ENCODE data around the gene MAGEA2B.
"Not testable (repeated sequence)": the region's sequence is repeated elsewhere in the genome, so short reads cannot be mapped to it uniquely, and the experiment has no call there.

MAGEA2B gene, protein sequence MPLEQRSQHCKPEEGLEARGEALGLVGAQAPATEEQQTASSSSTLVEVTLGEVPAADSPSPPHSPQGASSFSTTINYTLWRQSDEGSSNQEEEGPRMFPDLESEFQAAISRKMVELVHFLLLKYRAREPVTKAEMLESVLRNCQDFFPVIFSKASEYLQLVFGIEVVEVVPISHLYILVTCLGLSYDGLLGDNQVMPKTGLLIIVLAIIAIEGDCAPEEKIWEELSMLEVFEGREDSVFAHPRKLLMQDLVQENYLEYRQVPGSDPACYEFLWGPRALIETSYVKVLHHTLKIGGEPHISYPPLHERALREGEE

DNA sequence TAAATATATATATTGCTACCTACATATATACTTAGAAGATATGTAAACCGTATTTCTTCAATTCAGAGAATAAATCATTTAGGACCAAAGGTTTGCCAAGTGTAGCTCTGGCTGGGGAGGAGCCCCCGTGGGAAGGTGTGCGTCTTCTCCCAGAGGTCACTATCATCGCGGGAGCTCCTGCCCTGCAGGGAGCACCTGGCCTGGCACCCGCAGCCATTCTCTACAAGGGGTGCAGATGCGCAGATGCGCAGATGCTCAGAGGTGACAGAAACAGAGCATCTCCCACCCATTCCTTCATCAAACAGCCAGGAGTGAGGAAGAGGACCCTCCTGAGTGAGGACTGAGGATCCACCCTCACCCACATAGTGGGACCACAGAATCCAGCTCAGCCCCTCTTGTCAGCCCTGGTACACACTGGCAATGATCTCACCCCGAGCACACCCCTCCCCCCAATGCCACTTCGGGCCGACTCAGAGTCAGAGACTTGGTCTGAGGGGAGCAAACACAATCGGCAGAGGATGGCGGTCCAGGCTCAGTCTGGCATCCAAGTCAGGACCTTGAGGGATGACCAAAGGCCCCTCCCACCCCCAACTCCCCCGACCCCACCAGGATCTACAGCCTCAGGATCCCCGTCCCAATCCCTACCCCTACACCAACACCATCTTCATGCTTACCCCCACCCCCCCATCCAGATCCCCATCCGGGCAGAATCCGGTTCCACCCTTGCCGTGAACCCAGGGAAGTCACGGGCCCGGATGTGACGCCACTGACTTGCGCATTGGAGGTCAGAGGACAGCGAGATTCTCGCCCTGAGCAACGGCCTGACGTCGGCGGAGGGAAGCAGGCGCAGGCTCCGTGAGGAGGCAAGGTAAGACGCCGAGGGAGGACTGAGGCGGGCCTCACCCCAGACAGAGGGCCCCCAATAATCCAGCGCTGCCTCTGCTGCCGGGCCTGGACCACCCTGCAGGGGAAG is at the start of gene MAGEA2B:
MAGEA2B (plus strand) TSS at position 814 of the 973 bp plus-strand sequence. CDS start 2,479 bp downstream, outside the sequence.
- not testable (repeated sequence) for H3K27me3 ChIP-seq (replicated peaks; ENCODE audit: control insufficient read depth, insufficient read depth, low read length); DNase-seq (ENCODE audit: extremely low read depth, insufficient read length); H3K36me3 ChIP-seq (ENCODE audit: control insufficient read depth, insufficient read depth, low read length); H3K4me3 ChIP-seq (replicated peaks; ENCODE audit: low read depth, low read length)

GRCh38 chrX:152674135-152674534 is 40.3 kb upstream of the MAGEA2B start:
- DNase-seq (ENCODE audit: extremely low read depth, insufficient read length): no peak
- no peaks in the 10 kb centered on the region for H3K36me3 ChIP-seq (ENCODE audit: control insufficient read depth, insufficient read depth, low read length)
- no peaks in the 10 kb centered on the region for H3K27me3 ChIP-seq (replicated peaks; ENCODE audit: control insufficient read depth, insufficient read depth, low read length)
- TF ChIP-seq CTCF (IDR thresholded peaks at IDR 0.05; ENCODE audit: insufficient read depth, low read length, poor library complexity, severe bottlenecking): no peak
- H3K4me3 ChIP-seq (replicated peaks; ENCODE audit: low read depth, low read length): no peak overlapping the region

DNA sequence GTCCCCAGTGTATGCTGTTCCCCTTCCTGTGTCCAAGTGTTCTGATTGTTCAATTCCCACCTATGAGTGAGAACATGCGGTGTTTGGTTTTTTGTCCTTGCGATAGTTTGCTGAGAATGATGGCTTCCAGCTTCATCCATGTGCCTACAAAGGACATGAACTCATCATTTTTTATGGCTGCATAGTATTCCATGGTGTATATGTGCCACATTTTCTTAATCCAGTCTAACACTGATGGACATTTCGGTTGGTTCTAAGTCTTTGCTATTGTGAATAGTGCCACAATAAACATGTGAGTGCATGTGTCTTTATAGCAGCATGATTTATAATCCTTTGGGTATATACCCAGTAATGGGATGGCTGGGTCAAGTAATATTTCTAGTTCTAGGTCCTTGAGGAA is 39.8 kb upstream of the MAGEA2B start:
- not testable (repeated sequence) for DNase-seq (ENCODE audit: extremely low read depth, insufficient read length); H3K4me3 ChIP-seq (replicated peaks; ENCODE audit: low read depth, low read length); H3K36me3 ChIP-seq (ENCODE audit: control insufficient read depth, insufficient read depth, low read length); H3K27me3 ChIP-seq (replicated peaks; ENCODE audit: control insufficient read depth, insufficient read depth, low read length)

GRCh38 chrX:152681012-152681411 is 33.4 kb upstream of the MAGEA2B start:
- H3K36me3 ChIP-seq (ENCODE audit: control insufficient read depth, insufficient read depth, low read length); H3K27me3 ChIP-seq (replicated peaks; ENCODE audit: control insufficient read depth, insufficient read depth, low read length); H3K4me3 ChIP-seq (replicated peaks; ENCODE audit: low read depth, low read length); DNase-seq (ENCODE audit: extremely low read depth, insufficient read length): not testable (repeated sequence)

GRCh38 chrX:152697952-152698931 is 16.2 kb upstream of the MAGEA2B start, which contains the start of gene MAGEA3:
Gene MAGEA3, plus strand, starts transcription at chrX:152698794. Its CDS starts 2,039 bp downstream, at chrX:152700833.
- not testable (repeated sequence) for H3K36me3 ChIP-seq (ENCODE audit: control insufficient read depth, insufficient read depth, low read length); H3K4me3 ChIP-seq (replicated peaks; ENCODE audit: low read depth, low read length); H3K27me3 ChIP-seq (replicated peaks; ENCODE audit: control insufficient read depth, insufficient read depth, low read length); DNase-seq (ENCODE audit: extremely low read depth, insufficient read length)

GRCh38 chrX:152700390-152700789 is 14.0 kb upstream of the MAGEA2B start:
- H3K36me3 ChIP-seq (ENCODE audit: control insufficient read depth, insufficient read depth, low read length); DNase-seq (ENCODE audit: extremely low read depth, insufficient read length); H3K27me3 ChIP-seq (replicated peaks; ENCODE audit: control insufficient read depth, insufficient read depth, low read length); H3K4me3 ChIP-seq (replicated peaks; ENCODE audit: low read depth, low read length): not testable (repeated sequence)

GRCh38 chrX:152706500-152706899 is 7.9 kb upstream of the MAGEA2B start:
- H3K4me3 ChIP-seq (replicated peaks; ENCODE audit: low read depth, low read length); H3K27me3 ChIP-seq (replicated peaks; ENCODE audit: control insufficient read depth, insufficient read depth, low read length): not testable (repeated sequence)

GRCh38 chrX:152709173-152709572 is 5.3 kb upstream of the MAGEA2B start, which contains the start of gene CSAG2:
Gene CSAG2, minus strand, starts transcription at chrX:152709273. Its CDS starts 161 bp downstream, at chrX:152709112.
- not testable (repeated sequence) for DNase-seq (ENCODE audit: extremely low read depth, insufficient read length); H3K27me3 ChIP-seq (replicated peaks; ENCODE audit: control insufficient read depth, insufficient read depth, low read length); H3K4me3 ChIP-seq (replicated peaks; ENCODE audit: low read depth, low read length); H3K36me3 ChIP-seq (ENCODE audit: control insufficient read depth, insufficient read depth, low read length)

More at GRCh38 chrX:152706500-152706899, 7.9 kb upstream of the MAGEA2B start:
- not testable (repeated sequence) for H3K36me3 ChIP-seq (ENCODE audit: control insufficient read depth, insufficient read depth, low read length); DNase-seq (ENCODE audit: extremely low read depth, insufficient read length)

GRCh38 chrX:152713195-152713594 is 1.2 kb upstream of the MAGEA2B start:
- H3K36me3 ChIP-seq (ENCODE audit: control insufficient read depth, insufficient read depth, low read length); DNase-seq (ENCODE audit: extremely low read depth, insufficient read length); H3K4me3 ChIP-seq (replicated peaks; ENCODE audit: low read depth, low read length); H3K27me3 ChIP-seq (replicated peaks; ENCODE audit: control insufficient read depth, insufficient read depth, low read length): not testable (repeated sequence)

Data from GM06990 (cell line).